C4-2B (cell line): ENCODE data around the gene RAI2.
"Not testable (repeated sequence)": the region's sequence is repeated elsewhere in the genome, so short reads cannot be mapped to it uniquely, and the experiment has no call there.

Source experiments
- H3K27ac ChIP-seq: fragments of 450-650 bp; 2 replicates; pipeline ENCODE4 v1.5.1; 2017
- CTCF ChIP-seq: fragments of 450-650 bp; conservative IDR thresholded peaks from 2 replicates; pipeline ENCODE4 v1.5.1; 2017; ENCODE audit warnings: mild to moderate bottlenecking
- ZFX ChIP-seq: fragments of 450-650 bp; IDR thresholded peaks from 2 replicates; pipeline ENCODE4 v1.6.1; 2017

RAI2 gene

GRCh38 chrX:17803449-17803848 is 57.6 kb downstream of the RAI2 start:
- TF ChIP-seq ZFX (no peak), CTCF (no peak)
- H3K27ac ChIP-seq: no peak overlapping the region

DNA sequence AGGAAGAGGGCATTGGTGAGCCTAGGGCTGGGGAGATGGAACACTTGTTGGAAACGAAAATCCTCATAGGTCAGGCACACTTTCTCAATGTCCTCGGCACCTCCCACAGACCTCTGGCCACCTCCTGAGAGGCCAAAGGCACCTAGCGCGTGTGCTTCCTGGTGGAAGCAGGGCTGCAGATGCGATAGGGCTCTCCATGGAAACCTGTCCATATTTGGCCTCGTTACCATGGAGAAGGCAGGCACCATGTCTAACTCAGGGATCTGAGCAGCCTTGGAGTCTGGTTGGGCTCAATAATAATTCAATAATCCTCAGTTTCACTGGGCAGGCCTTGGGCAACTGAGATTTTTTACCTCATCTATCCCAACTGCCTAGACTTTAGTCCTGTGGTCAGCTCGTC is 58.3 kb downstream of the RAI2 start:
- H3K27ac ChIP-seq: no peak overlapping the region
- no peak for TF ChIP-seq ZFX
- no peak for TF ChIP-seq CTCF

DNA sequence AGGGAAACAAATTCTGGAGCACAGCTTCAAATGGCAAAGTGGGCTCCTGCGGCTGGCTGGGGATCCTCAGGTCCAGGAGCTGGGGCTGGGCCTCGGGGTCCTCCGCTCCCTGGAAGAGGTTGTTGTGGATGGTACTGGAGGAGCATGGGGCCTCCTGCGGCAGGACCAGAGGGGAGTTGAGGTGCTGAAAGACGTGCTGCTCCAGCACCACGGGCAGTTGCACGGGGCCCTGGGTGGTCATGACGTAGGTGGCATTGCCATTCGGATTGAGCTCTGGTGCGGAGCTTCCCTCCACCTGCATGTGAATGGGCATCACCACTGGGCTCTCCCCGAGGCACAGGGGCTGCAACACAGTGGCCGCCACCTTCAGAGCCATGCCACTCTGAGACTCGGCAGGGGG is 59.7 kb downstream of the RAI2 start:
- no peak for TF ChIP-seq ZFX
- H3K27ac ChIP-seq: no peak overlapping the region

DNA sequence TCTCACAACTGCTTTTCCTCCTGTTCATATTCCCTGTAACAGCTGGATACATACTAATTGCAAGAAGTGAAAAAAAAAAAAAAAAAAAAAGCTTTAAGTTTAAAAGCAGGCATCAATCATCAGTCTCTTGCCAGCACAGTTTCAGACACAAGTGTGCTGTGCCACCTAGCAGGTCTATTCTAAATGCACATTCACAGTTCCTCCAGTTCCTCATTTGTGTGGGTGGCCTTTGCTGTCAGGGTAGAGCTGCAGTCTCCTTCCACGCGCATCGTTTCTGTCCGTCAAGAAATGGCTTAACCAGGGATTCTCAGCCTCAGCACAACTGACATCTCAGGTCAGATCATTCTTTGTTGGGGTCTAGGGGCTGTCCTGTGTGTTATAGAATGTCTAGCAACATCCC is 62.2 kb downstream of the RAI2 start:
- no peak for TF ChIP-seq CTCF
- TF ChIP-seq ZFX: no peak
- no peak overlapping the region for H3K27ac ChIP-seq

DNA sequence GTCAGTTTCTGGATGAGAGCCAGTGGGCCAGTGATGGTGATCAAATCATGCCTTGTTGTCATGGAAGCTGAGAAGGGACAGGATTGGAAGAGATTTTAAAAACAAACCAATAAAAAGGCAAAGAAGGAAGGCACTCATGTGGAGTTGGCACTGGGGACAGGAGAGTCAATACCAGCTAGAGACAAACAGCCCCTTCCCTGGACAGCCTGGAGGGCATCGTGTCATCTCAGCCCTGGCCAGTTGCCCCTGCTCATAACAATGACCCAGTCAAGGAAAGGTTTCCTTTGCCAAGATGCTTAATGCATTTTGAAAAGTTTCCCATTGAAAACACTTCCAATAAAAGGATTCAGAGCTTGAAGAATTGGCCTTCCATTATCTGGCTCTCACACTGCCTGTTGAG is 68.3 kb downstream of the RAI2 start:
- H3K27ac ChIP-seq: peak overlapping the region; percentile 81
- TF ChIP-seq CTCF: no peak
- TF ChIP-seq ZFX: no peak

GRCh38 chrX:17788956-17789562 is 72.0 kb downstream of the RAI2 start:
- TF ChIP-seq CTCF: no peak
- TF ChIP-seq ZFX: no peak
- no peak overlapping the region for H3K27ac ChIP-seq

DNA sequence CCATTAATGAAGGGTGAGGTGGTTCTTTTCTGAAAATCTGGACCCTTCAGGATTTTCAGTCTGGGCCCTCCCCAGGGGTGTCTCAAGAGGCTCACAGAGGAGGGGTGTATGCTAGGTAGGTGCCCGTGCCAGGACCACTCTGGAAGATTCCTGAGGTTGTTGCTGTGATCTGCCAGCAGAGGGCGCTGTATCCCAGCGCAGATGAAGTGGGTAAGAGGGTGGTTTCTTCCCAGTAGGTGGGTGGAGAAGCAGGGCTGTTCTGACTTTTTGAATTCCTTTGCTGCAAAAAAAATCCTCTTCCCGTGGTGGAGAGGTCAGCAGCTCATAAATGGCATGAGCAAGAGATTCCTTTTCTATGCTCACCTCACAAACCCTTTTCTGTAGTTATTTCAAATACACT is 72.7 kb downstream of the RAI2 start:
- no peak overlapping the region for H3K27ac ChIP-seq
- TF ChIP-seq CTCF (peak; percentile 82), ZFX (no peak)

DNA sequence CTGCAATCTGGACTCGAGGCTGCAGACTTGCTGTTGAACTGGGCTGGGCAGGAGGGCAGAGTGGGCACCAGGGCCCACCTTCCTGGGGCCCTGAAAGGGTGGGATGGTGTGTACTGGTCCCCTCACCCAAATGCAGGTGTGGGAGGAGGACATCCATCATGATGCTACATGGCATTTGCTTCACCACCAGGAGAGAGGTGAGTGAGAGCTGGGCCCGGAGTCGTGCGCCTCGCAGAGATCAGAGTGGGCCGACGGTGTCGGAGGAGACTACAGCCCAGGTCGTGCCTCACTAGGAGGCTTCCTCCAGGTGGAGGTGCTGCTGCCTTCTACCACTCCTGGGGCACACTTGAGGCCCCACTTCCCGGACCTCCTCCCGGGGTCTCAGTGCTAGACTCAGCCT is 73.5 kb downstream of the RAI2 start:
- no peak overlapping the region for H3K27ac ChIP-seq
- TF ChIP-seq CTCF (no peak), ZFX (no peak)

GRCh38 chrX:17786554-17787347 is 74.3 kb downstream of the RAI2 start:
- not testable (repeated sequence) for H3K27ac ChIP-seq
